ENCODE data around the gene SEMA5A. TPM values are rescaled to one million over a fixed set of nuclear protein-coding genes. Genes with fewer than 3 reads are reported as not detected.

The SEMA5A gene
- total and polyA plus RNA-seq, 7 experiments from 2014 or later = 0.25 to 0.98 (median 0.46) TPM; not detected in 1

DNA sequence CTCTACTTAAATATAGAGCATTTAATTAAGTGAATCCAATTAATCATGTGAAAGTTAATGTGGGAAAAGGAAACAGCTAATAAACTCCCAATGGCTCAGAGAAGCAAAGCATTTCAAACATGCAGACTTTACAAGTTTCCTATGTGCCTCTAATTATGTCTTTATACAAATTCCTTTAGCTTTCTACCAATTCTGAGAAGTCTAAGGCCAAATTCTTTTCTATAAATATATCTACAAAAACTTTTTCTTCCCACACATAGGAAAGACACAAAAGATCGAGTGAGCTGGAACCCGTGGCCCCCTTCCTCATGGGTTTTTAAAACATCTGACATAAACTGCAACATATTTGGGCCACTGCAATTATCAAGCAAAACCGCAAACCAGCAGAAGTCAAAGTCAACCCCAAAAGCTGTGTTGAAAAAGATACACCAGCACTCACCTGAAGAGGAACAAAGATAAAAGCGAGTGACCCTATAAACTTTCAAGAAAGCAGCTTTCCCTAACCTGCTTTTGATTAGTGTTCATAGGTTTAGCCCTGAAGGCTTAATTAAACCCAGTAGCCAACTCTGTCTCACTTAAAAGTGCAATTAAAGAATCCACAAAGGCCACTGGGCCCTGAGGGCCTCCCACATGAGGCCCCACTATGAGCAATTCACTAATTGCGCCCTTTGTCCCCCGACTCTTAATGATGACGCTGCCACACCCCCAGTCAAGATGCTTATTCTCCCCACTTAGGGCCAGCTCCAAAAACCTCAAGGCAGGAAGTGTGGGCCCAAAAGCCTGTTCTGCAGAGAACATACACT is 12.1 kb downstream of the SEMA5A start:
- DNase-seq (no peak), ATAC-seq (no peak)
- no peaks in the 10 kb centered on the region for H3K36me3 ChIP-seq (ENCODE audit: control insufficient read depth in 2 of 3, insufficient read depth in 3 of 3, low read length in 3 of 3)
- no peak overlapping the region for H3K4me3 ChIP-seq (ENCODE audit: low read length)
- peaks cover 0 to 4% (median 0%) of the 10 kb centered on the region in 11 donors for H3K9me3 Mint-ChIP-seq
- intact Hi-C loops (cut with micrococcal nuclease) = no loop called here
- ChIA-PET POLR2A (no interaction called here), CTCF (no interaction called here)
- no peaks in the 10 kb centered on the region for H3K27me3 ChIP-seq (ENCODE audit: control insufficient read depth in 2 of 2, insufficient read depth in 2 of 2, low read length in 2 of 2)
- H3K36me3 Mint-ChIP-seq = no peaks in the 10 kb centered on the region
- no peaks in the 10 kb centered on the region for H3K4me1 Mint-ChIP-seq
- no peak overlapping the region for H3K4me3 Mint-ChIP-seq
- no peak overlapping the region for H3K27ac Mint-ChIP-seq
- no peaks in the 10 kb centered on the region for H3K9me3 ChIP-seq (ENCODE audit: control insufficient read depth in 2 of 3, low read length in 3 of 3)
- no peak overlapping the region for H3K27ac ChIP-seq (ENCODE audit: low read depth, low read length)
- peaks cover 0 to 7% (median 5%) of the 10 kb centered on the region in 5 donors for H3K27me3 Mint-ChIP-seq
- no peaks in the 10 kb centered on the region for H3K4me1 ChIP-seq (ENCODE audit: control insufficient read depth in 2 of 2, insufficient read depth in 2 of 2, low read length in 2 of 2)

- H3K4me3 ChIP-seq (ENCODE audit: low read length) = no peak overlapping the region
- no peaks in the 10 kb centered on the region for H3K4me1 Mint-ChIP-seq
- ChIA-PET CTCF (no interaction called here), POLR2A (no interaction called here)
- H3K36me3 Mint-ChIP-seq = no peaks in the 10 kb centered on the region
- H3K4me3 Mint-ChIP-seq = no peak overlapping the region
- intact Hi-C loops (cut with micrococcal nuclease) = no loop called here
- H3K27me3 ChIP-seq (ENCODE audit: control insufficient read depth in 2 of 2, insufficient read depth in 2 of 2, low read length in 2 of 2) = no peaks in the 10 kb centered on the region
- no peak overlapping the region for H3K27ac ChIP-seq (ENCODE audit: low read depth, low read length)
- H3K27ac Mint-ChIP-seq = no peak overlapping the region
- H3K9me3 ChIP-seq (ENCODE audit: control insufficient read depth in 2 of 3, low read length in 3 of 3) = no peaks in the 10 kb centered on the region
- ATAC-seq (no peak), DNase-seq (no peak)
- no peaks in the 10 kb centered on the region for H3K4me1 ChIP-seq (ENCODE audit: control insufficient read depth in 2 of 2, insufficient read depth in 2 of 2, low read length in 2 of 2)
- H3K27me3 Mint-ChIP-seq = peaks cover 0 to 7% (median 5%) of the 10 kb centered on the region in 5 donors
- H3K36me3 ChIP-seq (ENCODE audit: control insufficient read depth in 2 of 3, insufficient read depth in 3 of 3, low read length in 3 of 3) = no peaks in the 10 kb centered on the region
- H3K9me3 Mint-ChIP-seq = peaks cover 0 to 4% (median 0%) of the 10 kb centered on the region in 11 donors
Measured at GRCh38 chr5:9533096-9533495, 12.8 kb downstream of the SEMA5A start.

DNA sequence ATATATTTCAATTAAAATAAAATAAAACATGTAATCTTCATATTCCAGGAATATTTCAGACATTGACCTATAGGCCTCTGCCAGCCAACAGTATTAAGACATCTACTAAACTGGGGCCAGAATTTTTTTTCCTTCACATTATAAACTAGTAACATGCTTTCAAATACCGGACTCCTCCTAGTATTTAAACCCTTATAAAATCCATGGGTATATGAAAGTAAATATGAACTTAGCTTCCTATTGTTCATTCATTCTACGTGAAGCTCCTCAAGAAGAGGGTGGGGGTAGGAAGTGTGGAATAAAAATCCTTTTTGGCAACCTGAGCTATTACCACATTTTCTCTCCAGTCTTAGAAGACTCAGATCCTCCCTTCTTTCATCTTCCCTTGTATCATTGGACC is 16.4 kb downstream of the SEMA5A start:
- no peaks in the 10 kb centered on the region for H3K4me1 ChIP-seq (ENCODE audit: control insufficient read depth in 2 of 2, insufficient read depth in 2 of 2, low read length in 2 of 2)

GRCh38 chr5:9529041-9529480 is 16.8 kb downstream of the SEMA5A start:
- intact Hi-C loops (cut with micrococcal nuclease) = no loop called here
- Mint-ChIP-seq H3K4me1 (no peaks in the 10 kb centered on the region), H3K27ac (no peak overlapping the region), H3K27me3 (peaks cover 0 to under 1% (median 0%) of the 10 kb centered on the region in 5 donors), H3K36me3 (no peaks in the 10 kb centered on the region), H3K9me3 (peaks cover 0 to 2% (median 0%) of the 10 kb centered on the region in 11 donors), H3K4me3 (no peak overlapping the region)
- ChIA-PET CTCF (no interaction called here), POLR2A (no interaction called here)
- no peaks in the 10 kb centered on the region for H3K4me1 ChIP-seq (ENCODE audit: control insufficient read depth in 2 of 2, insufficient read depth in 2 of 2, low read length in 2 of 2)
- no peak for ATAC-seq
- no peaks in the 10 kb centered on the region for H3K9me3 ChIP-seq (ENCODE audit: control insufficient read depth in 2 of 3, low read length in 3 of 3)
- H3K4me3 ChIP-seq (ENCODE audit: low read length) = no peak overlapping the region
- no peaks in the 10 kb centered on the region for H3K27me3 ChIP-seq (ENCODE audit: control insufficient read depth in 2 of 2, insufficient read depth in 2 of 2, low read length in 2 of 2)
- no peak for DNase-seq
- no peaks in the 10 kb centered on the region for H3K36me3 ChIP-seq (ENCODE audit: control insufficient read depth in 2 of 3, insufficient read depth in 3 of 3, low read length in 3 of 3)
- H3K27ac ChIP-seq (ENCODE audit: low read depth, low read length) = no peak overlapping the region

More for the DNA sequence above, 16.4 kb downstream of the SEMA5A start:
- H3K4me1 Mint-ChIP-seq = no peaks in the 10 kb centered on the region
- intact Hi-C loops (cut with micrococcal nuclease) = no loop called here
- H3K36me3 ChIP-seq (ENCODE audit: control insufficient read depth in 2 of 3, insufficient read depth in 3 of 3, low read length in 3 of 3) = no peaks in the 10 kb centered on the region
- peaks cover 0 to 1% (median 0%) of the 10 kb centered on the region in 11 donors for H3K9me3 Mint-ChIP-seq
- H3K4me3 ChIP-seq (ENCODE audit: low read length) = no peak overlapping the region
- H3K36me3 Mint-ChIP-seq = no peaks in the 10 kb centered on the region
- H3K27ac ChIP-seq (ENCODE audit: low read depth, low read length) = no peak overlapping the region
- DNase-seq = no peak
- H3K27me3 ChIP-seq (ENCODE audit: control insufficient read depth in 2 of 2, insufficient read depth in 2 of 2, low read length in 2 of 2) = no peaks in the 10 kb centered on the region
- no peak overlapping the region for H3K27ac Mint-ChIP-seq
- no peak overlapping the region for H3K4me3 Mint-ChIP-seq
- H3K9me3 ChIP-seq (ENCODE audit: control insufficient read depth in 2 of 3, low read length in 3 of 3) = no peaks in the 10 kb centered on the region
- H3K27me3 Mint-ChIP-seq = peaks cover 0 to 5% (median 3%) of the 10 kb centered on the region in 5 donors
- ChIA-PET CTCF (no interaction called here), POLR2A (no interaction called here)
- ATAC-seq = no peak

DNA sequence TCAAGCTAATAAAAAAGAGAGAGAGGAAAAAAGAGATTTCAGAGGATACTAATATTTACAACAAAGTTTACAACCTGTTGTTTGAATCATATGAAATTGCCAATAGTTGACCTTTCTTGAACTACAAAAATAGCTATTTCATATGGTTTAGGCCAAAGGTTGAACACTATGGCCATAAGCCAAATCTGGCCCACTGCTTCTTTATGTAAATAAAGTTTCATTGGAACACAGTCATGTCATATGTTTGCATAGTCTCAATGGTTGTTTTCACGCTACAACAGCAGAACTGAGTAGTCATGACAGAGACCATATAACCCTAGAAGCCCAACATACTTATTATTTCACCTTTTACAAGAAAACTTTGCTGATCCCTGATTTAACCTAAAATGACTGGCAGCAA is 20.9 kb downstream of the SEMA5A start:
- POLR2A ChIA-PET = no interaction called here
- DNase-seq = no peak
- Mint-ChIP-seq H3K36me3 (no peaks in the 10 kb centered on the region), H3K9me3 (peaks cover 0 to 8% (median 2%) of the 10 kb centered on the region in 11 donors), H3K4me1 (no peaks in the 10 kb centered on the region), H3K27me3 (peaks cover 0 to 4% (median 0%) of the 10 kb centered on the region in 5 donors), H3K4me3 (no peak overlapping the region), H3K27ac (no peak overlapping the region)
- Histone ChIP-seq H3K36me3 (ENCODE audit: control insufficient read depth in 2 of 3, insufficient read depth in 3 of 3, low read length in 3 of 3) (no peaks in the 10 kb centered on the region), H3K4me3 (ENCODE audit: low read length) (no peak overlapping the region), H3K27ac (ENCODE audit: low read depth, low read length) (no peak overlapping the region), H3K27me3 (ENCODE audit: control insufficient read depth in 2 of 2, insufficient read depth in 2 of 2, low read length in 2 of 2) (no peaks in the 10 kb centered on the region), H3K9me3 (ENCODE audit: control insufficient read depth in 2 of 3, low read length in 3 of 3) (no peaks in the 10 kb centered on the region), H3K4me1 (ENCODE audit: control insufficient read depth in 2 of 2, insufficient read depth in 2 of 2, low read length in 2 of 2) (no peaks in the 10 kb centered on the region)
- CTCF ChIA-PET = no interaction called here
- ATAC-seq = no peak
- intact Hi-C loops (cut with micrococcal nuclease) = no loop called here

- H3K27me3 ChIP-seq (ENCODE audit: control insufficient read depth in 2 of 2, insufficient read depth in 2 of 2, low read length in 2 of 2) = no peaks in the 10 kb centered on the region
- ChIA-PET POLR2A (no interaction called here), CTCF (interaction anchor here (0.6 kb wide), 1 partner anchor 19 kb away, joined by 4 read pairs; no protein-coding TSS in a partner anchor)
- Mint-ChIP-seq H3K36me3 (no peaks in the 10 kb centered on the region), H3K4me3 (no peak overlapping the region), H3K4me1 (no peaks in the 10 kb centered on the region), H3K27me3 (peaks cover 0 to 4% (median 0%) of the 10 kb centered on the region in 5 donors), H3K9me3 (peaks cover 0 to 8% (median 2%) of the 10 kb centered on the region in 11 donors), H3K27ac (no peak overlapping the region)
- intact Hi-C loops (cut with micrococcal nuclease) = no loop called here
- no peak overlapping the region for H3K27ac ChIP-seq (ENCODE audit: low read depth, low read length)
- H3K4me3 ChIP-seq (ENCODE audit: low read length) = no peak overlapping the region
- H3K9me3 ChIP-seq (ENCODE audit: control insufficient read depth in 2 of 3, low read length in 3 of 3) = no peaks in the 10 kb centered on the region
- DNase-seq = no peak
- no peaks in the 10 kb centered on the region for H3K4me1 ChIP-seq (ENCODE audit: control insufficient read depth in 2 of 2, insufficient read depth in 2 of 2, low read length in 2 of 2)
- ATAC-seq = no peak
- H3K36me3 ChIP-seq (ENCODE audit: control insufficient read depth in 2 of 3, insufficient read depth in 3 of 3, low read length in 3 of 3) = no peaks in the 10 kb centered on the region
Measured at GRCh38 chr5:9523090-9523823, 22.6 kb downstream of the SEMA5A start.
